ENCODE results near the gene ANXA4.
"Not testable (repeated sequence)": the region's sequence is repeated elsewhere in the genome, so short reads cannot be mapped to it uniquely, and the experiment has no call there.

ANXA4 gene

GRCh38 chr2:69811591-69811990, 69.7 kb downstream of the ANXA4 start:
- DNase-seq = no peak

- no peak for DNase-seq
Observed at GRCh38 chr2:69815717-69816116, 73.8 kb downstream of the ANXA4 start.

- DNase-seq = peak; percentile 87
Observed at GRCh38 chr2:69816923-69817542, 75.1 kb downstream of the ANXA4 start.

GRCh38 chr2:69817729-69818501, 76.0 kb downstream of the ANXA4 start:
- no peak for DNase-seq

- DNase-seq = no peak
Observed at GRCh38 chr2:69827796-69828540, 86.0 kb downstream of the ANXA4 start.

- DNase-seq = no peak
Observed at GRCh38 chr2:69828938-69829255, 87.0 kb downstream of the ANXA4 start.

GRCh38 chr2:69829256-69830044, 87.5 kb downstream of the ANXA4 start, which contains the start of gene GMCL1:
GMCL1 (plus strand) TSS chr2:69829660; CDS start chr2:69829893, 233 bp downstream.
- peak; percentile 98 for DNase-seq

- DNase-seq = peak; percentile 60
Observed at GRCh38 chr2:69830045-69830905, 88.3 kb downstream of the ANXA4 start.

- DNase-seq = not testable (repeated sequence)
Observed at GRCh38 chr2:69830906-69831241, 88.9 kb downstream of the ANXA4 start.

GRCh38 chr2:69831354-69831905, 89.5 kb downstream of the ANXA4 start:
- no peak for DNase-seq

- DNase-seq = no peak
Observed at GRCh38 chr2:69833752-69834151, 91.8 kb downstream of the ANXA4 start.

GRCh38 chr2:69835666-69836065, 93.7 kb downstream of the ANXA4 start:
- no peak for DNase-seq

- peak; percentile 9 for DNase-seq
Observed at GRCh38 chr2:69836316-69836715, 94.4 kb downstream of the ANXA4 start.

GRCh38 chr2:69837533-69837932, 95.6 kb downstream of the ANXA4 start:
- peak; percentile 38 for DNase-seq

- DNase-seq = no peak
Observed at GRCh38 chr2:69843993-69844392, 102.1 kb downstream of the ANXA4 start.

- DNase-seq = no peak
Observed at GRCh38 chr2:69844560-69844959, 102.6 kb downstream of the ANXA4 start.

- no peak for DNase-seq
Observed at GRCh38 chr2:69846182-69847067, 104.5 kb downstream of the ANXA4 start.

- DNase-seq = no peak
Observed at GRCh38 chr2:69847068-69847828, 105.3 kb downstream of the ANXA4 start.

GRCh38 chr2:69848186-69848790, 106.4 kb downstream of the ANXA4 start:
- no peak for DNase-seq

GRCh38 chr2:69858261-69858660, 116.3 kb downstream of the ANXA4 start:
- DNase-seq = no peak

Data from activated CD4-positive, alpha-beta T cell treated with anti-CD3 and anti-CD28 coated beads, Interleukin-10, Interleukin-2, amounts not matched to agents 100 ng/mL and 50 ng/mL, durations not matched to agents 16 hours and 8 hours (primary cell).